HG03196 (cell line): ENCODE data around the gene MTCL1.

Experiments
- ATAC-seq: cut with Tn5 transposase; IDR thresholded peaks from one replicate; pipeline ENCODE4 v1.9.1; 2021; ENCODE audit not compliant: unreplicated experiment

MTCL1 gene

GRCh38 chr18:8766559-8767293 is 61.4 kb downstream of the MTCL1 start:
- no peak for ATAC-seq

GRCh38 chr18:8767340-8767739 is 62.0 kb downstream of the MTCL1 start:
- ATAC-seq = no peak

- no peak for ATAC-seq
These were observed 64.2 kb downstream of the MTCL1 start for GRCh38 chr18:8769509-8770095.

- ATAC-seq = no peak
These were observed 65.3 kb downstream of the MTCL1 start for GRCh38 chr18:8770657-8771056.

GRCh38 chr18:8771930-8772329 is 66.6 kb downstream of the MTCL1 start:
- no peak for ATAC-seq

DNA sequence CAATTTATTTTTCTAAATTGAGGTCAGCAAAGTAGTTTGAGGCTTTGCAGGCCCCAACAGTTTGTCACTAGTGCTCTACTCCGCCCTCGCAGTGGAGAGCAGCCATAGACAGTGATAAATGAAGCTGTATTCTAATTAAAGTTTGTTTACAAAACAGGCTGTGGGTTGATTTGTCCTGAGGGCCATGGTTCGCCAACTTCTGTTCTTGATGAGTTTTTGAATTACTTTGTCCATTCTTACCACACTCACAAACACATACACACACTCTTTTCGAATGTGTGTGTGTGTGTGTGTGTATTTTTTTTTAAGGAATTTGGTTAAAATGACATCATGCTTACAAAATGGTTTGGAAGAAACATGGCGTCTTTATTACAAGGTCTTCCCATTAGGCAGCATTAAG is 68.6 kb downstream of the MTCL1 start:
- no peak for ATAC-seq

- ATAC-seq = no peak
These were observed 70.9 kb downstream of the MTCL1 start for GRCh38 chr18:8776013-8776943.

GRCh38 chr18:8777846-8778245 is 72.5 kb downstream of the MTCL1 start:
- no peak for ATAC-seq

DNA sequence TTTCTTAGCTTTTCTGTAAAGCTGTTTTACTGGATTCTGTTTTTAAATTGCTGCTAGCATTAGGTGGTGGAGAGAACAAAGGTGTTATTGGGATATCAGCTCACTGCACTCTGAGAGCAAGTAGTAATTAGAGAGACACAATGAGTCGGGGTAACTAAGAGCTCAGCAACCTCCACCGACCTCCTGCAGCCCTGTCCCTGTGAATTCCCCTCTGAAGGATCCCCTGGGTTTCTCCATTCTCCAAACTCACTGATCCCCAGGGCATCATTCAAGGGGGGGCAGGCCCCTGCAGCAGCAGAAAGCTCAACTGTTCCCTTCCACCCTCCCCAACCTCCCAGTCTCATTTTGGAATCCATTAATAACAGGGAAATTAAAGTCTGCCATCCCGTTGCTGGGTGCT is 73.0 kb downstream of the MTCL1 start:
- ATAC-seq = no peak

DNA sequence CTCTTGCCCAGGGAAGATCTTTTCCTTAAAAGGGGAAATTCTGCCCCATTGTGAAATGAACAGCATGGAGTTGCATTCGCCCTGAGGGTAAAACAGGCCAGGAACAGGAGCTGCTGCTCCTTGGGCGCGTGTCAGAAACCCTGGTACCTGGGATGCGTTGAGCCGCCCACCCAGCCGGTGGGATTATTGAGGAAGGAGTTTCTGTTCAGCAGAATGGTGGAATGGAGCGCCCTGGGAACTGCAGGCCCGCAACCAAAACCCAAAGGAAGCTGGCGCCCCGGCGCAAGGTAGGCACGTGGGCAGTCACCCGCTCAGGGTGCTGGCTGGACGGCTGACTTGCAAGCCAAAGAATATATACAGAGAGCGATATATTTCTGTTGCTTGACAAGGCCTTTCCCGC is 73.5 kb downstream of the MTCL1 start:
- ATAC-seq = no peak

DNA sequence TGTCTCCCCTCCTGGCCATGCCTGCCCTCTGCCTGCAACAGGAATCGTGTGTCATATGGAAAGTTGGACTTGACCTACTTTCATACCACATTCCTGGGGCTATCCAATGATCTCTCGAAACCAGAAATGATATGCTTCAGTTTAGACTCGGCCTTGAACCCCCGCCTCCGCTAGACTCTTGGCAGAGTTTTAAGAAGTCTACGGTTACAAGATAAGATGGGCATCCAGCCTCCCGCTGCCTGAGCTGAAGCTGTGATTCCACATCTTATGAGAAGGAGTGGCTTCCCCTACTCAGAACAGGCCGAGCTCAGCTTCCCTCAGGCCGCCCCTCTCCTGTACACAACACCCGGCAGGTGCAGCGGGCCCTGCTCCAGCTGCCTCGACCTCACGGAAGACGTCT is 73.9 kb downstream of the MTCL1 start:
- ATAC-seq = no peak

- no peak for ATAC-seq
These were observed 74.9 kb downstream of the MTCL1 start for GRCh38 chr18:8780227-8780626.

- no peak for ATAC-seq
These were observed 76.3 kb downstream of the MTCL1 start for GRCh38 chr18:8781671-8782070.

DNA sequence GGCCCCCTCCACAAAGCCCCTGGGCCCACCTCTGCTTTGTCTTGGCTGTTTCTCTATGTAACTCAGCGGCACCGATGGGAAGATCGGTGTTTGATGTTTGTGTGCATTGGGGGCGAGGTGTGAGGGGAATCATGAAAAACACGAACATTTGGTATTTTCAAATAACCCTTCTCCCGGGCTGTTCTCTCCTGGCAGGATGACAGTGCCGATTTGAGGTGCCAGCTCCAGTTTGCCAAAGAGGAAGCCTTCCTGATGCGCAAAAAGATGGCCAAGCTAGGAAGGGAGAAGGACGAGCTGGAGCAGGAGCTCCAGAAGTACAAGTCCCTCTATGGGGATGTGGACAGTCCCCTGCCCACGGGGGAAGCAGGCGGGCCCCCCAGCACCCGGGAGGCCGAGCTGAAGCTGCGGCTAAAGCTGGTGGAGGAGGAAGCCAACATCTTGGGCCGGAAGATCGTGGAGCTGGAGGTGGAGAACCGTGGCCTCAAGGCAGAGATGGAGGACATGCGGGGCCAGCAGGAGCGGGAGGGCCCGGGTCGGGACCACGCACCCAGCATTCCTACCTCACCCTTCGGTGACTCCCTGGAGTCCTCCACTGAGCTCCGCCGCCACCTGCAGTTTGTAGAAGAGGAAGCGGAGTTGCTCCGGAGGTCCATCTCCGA is 78.1 kb downstream of the MTCL1 start:
- no peak for ATAC-seq

DNA sequence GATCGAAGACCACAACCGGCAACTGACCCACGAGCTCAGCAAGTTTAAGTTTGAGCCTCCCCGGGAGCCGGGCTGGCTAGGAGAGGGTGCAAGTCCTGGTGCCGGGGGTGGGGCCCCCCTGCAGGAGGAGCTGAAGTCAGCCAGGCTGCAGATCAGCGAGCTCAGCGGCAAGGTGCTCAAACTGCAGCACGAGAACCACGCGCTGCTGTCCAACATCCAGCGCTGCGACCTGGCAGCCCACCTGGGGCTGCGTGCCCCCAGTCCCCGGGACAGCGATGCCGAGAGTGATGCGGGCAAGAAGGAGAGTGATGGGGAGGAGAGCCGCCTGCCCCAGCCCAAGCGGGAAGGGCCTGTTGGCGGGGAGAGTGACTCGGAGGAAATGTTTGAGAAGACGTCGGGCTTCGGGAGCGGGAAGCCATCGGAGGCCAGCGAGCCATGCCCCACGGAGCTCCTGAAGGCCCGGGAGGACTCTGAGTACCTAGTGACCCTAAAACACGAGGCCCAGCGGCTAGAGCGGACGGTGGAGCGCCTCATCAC is 78.7 kb downstream of the MTCL1 start:
- ATAC-seq = no peak

- no peak for ATAC-seq
These were observed 79.9 kb downstream of the MTCL1 start for GRCh38 chr18:8785261-8785660.

DNA sequence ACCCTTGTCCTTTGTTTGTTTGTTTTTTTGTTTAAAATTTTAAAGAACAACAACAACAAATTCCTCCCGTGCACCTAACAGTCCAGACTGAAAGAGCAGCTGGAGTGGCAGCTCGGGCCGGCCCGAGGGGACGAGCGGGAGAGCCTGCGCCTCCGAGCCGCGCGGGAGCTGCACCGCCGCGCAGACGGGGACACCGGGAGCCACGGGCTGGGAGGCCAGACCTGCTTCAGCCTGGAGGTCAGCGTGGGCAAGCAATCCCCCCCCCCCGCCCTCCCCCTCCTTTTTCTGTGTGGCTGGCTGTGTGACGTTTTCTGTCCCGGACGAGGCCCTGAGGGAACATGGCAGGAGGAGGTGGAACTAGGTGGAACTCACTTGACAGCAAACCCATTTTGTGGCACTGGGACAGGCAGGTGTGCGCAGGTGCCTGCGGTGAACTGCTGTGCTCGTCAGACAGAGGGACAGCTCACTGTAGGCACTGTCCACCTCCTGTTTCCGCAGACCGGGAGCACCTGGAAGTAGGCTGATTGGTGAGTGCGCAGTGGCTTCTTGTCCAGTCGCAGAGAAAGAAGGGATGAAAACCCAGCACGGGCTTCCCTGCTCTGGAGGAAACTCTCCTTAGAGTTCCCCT is 80.6 kb downstream of the MTCL1 start:
- no peak for ATAC-seq

GRCh38 chr18:8786483-8787370 is 81.4 kb downstream of the MTCL1 start:
- no peak for ATAC-seq

DNA sequence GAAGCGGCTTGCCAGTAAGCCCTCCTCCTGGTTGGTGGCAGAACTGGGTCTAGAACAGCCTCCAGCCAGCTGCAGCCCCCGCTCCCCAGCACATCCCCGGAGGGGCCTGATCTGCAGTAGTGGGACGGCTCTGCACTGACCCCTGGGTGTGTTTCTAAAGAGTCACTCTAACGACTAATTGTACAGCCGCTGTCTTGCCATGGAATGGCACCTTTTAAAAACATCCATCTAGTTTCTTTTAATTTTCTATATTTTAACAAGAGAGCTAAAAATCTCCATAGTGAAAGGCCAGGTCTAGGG is 82.0 kb downstream of the MTCL1 start:
- no peak for ATAC-seq

DNA sequence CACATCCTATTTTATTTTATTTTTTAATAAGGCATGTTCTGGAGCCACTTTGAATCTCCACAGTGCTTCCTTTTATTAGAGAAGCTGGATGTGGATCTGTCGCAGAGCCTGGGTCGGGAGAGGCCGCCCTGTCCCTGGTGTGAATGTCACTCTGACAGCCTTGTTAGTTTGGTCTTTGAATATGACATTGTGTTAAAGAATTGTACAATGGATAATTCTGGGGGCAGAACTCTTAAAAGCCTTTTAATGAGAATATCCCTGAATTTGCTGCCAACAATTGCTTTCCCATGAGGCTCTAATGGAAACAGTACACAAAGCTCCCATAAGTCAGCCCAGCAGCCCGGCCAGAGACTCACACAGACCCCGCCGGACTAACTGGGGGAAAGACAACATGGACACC is 82.4 kb downstream of the MTCL1 start:
- no peak for ATAC-seq
